K562 (cell line): ENCODE measurements around the gene CSNK1A1. TPM values are rescaled to one million over a fixed set of nuclear protein-coding genes. Genes with fewer than 3 reads are reported as not detected.
"Not testable (repeated sequence)": the region's sequence is repeated elsewhere in the genome, so short reads cannot be mapped to it uniquely, and the experiment has no call there.

ENCODE experiments used
- ATAC-seq: fragments of 200-7000 bp; cut with Tn5 transposase; 3 replicates; pipeline ENCODE4 v1.9.1; 2020; ENCODE audit warnings: moderate library complexity
- BruUV-seq: library from RNA; stranded (reverse); fragments of 400-500 nt; replicated peaks from 2 replicates; lab custom pipeline; 2021; lab: Mats Ljungman, UMichigan
- CTCF ChIA-PET: fragments of 300-600 bp; formaldehyde crosslinking; extraction: SDS; loops from one replicate; lab custom pipeline; 2021; ENCODE audit warnings: low intra/inter-chr PET ratio; lab: Yijun Ruan, JAX
- POLR2A ChIA-PET: fragments of 300-600, 350-650 bp; sonication (Branson Sonifier 250); formaldehyde crosslinking; extraction: SDS; loops from one replicate; lab custom pipeline; 2021; ENCODE audit warnings: antibody characterized with exemption, inconsistent platforms; lab: Yijun Ruan, JAX
- DNase-seq, 4 experiments: peaks; one replicate each; pipeline versions ENCODE4 v3.0.0 to v3.0.0-alpha.2; 2011 to 2018; ENCODE audit warnings: low spot score in 3 of 4, mixed read lengths in 3 of 4; ENCODE audit errors: extremely low read depth in 1 of 4
- FAIRE-seq: peaks from 2 replicates; lab custom pipeline; 2011; peaks lifted over from hg19 to GRCh38; lab: Jason Lieb, UNC
- H2AFZ ChIP-seq: 2 replicates; pipeline ENCODE4 v1.6.0; 2011; ENCODE audit warnings: low read depth, low read length, control low read depth, inconsistent platforms
- H3K27ac ChIP-seq: fragments of 200-600 bp; 3 replicates; pipeline ENCODE4 v1.8.0; 2011; ENCODE audit warnings: low read depth, mild to moderate bottlenecking, control low read depth, inconsistent platforms, low read length, moderate library complexity, mixed read lengths; ENCODE audit errors: extremely low read depth
- H3K27me3 ChIP-seq, 2 experiments: fragments of 300-600 bp in 1 of 2; 2 replicates in 1 of 2; 3 replicates in 1 of 2; pipeline versions ENCODE4 v1.6.0 to v1.8.0; 2011; ENCODE audit warnings: inconsistent platforms in 2 of 2, low read length in 2 of 2, mild to moderate bottlenecking in 1 of 2, mixed read lengths in 1 of 2, moderate library complexity in 1 of 2; ENCODE audit not compliant: control insufficient read depth in 2 of 2, insufficient read depth in 2 of 2
- H3K36me3 ChIP-seq: fragments of 300-600 bp; 3 replicates; pipeline ENCODE4 v1.8.0; 2011; ENCODE audit warnings: mild to moderate bottlenecking, low read length, inconsistent platforms; ENCODE audit not compliant: control insufficient read depth, insufficient read depth
- H3K4me1 ChIP-seq, 2 experiments: fragments of 200-600 bp in 1 of 2; replicated peaks in 1 of 2; 2 replicates in 1 of 2; 3 replicates in 1 of 2; pipeline versions ENCODE4 v1.5.1 to v1.8.0; 2011; ENCODE audit warnings: inconsistent platforms in 2 of 2, low read length in 2 of 2, mild to moderate bottlenecking in 1 of 2, mixed read lengths in 1 of 2, moderate library complexity in 1 of 2; ENCODE audit not compliant: control insufficient read depth in 2 of 2, insufficient read depth in 2 of 2
- H3K4me2 ChIP-seq: 2 replicates; pipeline ENCODE4 v1.6.1; 2011; ENCODE audit warnings: low read length, control low read depth, inconsistent platforms, mixed read lengths; ENCODE audit not compliant: insufficient read depth
- H3K4me3 ChIP-seq: fragments of 200-600 bp; sonication (generic), shearing (Covaris generic); 2 replicates; pipeline ENCODE4 v1.5.1; 2016; ENCODE audit warnings: control low read depth, inconsistent platforms
- H3K79me2 ChIP-seq: fragments of 200-600 bp; 3 replicates; pipeline ENCODE4 v1.8.0; 2011; ENCODE audit warnings: low read length, inconsistent platforms; ENCODE audit not compliant: control insufficient read depth, insufficient read depth
- H3K9ac ChIP-seq, 2 experiments: 2 replicates each; pipeline versions ENCODE4 v1.6.0 to v1.6.1; 2011; ENCODE audit warnings: low read depth in 2 of 2, low read length in 2 of 2, control low read depth in 1 of 2, inconsistent platforms in 1 of 2, mild to moderate bottlenecking in 1 of 2, mixed read lengths in 1 of 2; ENCODE audit not compliant: insufficient read depth in 1 of 2
- H3K9me1 ChIP-seq: one replicate; pipeline ENCODE4 v1.6.0; 2011; ENCODE audit warnings: inconsistent platforms, mild to moderate bottlenecking, low read length, moderate library complexity; ENCODE audit not compliant: control insufficient read depth, insufficient read depth
- H3K9me3 ChIP-seq: replicated peaks from 2 replicates; pipeline ENCODE4 v1.5.1; 2011; ENCODE audit warnings: low read depth, low read length, inconsistent platforms; ENCODE audit not compliant: control insufficient read depth, insufficient read depth
- H4K20me1 ChIP-seq: replicated peaks from 2 replicates; pipeline ENCODE4 v1.6.1; 2011; ENCODE audit warnings: low read length, inconsistent platforms, mixed read lengths; ENCODE audit not compliant: control insufficient read depth, insufficient read depth
- MTA1 ChIP-seq: fragments of 450-650 bp; IDR thresholded peaks from 2 replicates; pipeline ENCODE4 v1.6.1; 2017; ENCODE audit warnings: borderline replicate concordance
- STAT6 ChIP-seq: sonication (generic); formaldehyde crosslinking; IDR thresholded peaks from 2 replicates; pipeline ENCODE4 v1.8.1; 2023; ENCODE audit warnings: mild to moderate bottlenecking, missing genetic modification reagents
- YY1 ChIP-seq, 3 experiments: IDR thresholded peaks; 2 replicates each; pipeline ENCODE4 v1.6.1; 2011; ENCODE audit warnings: low read length in 2 of 3, mild to moderate bottlenecking in 2 of 3, moderate library complexity in 2 of 3, borderline replicate concordance in 1 of 3, control low read depth in 1 of 3, low read depth in 1 of 3; ENCODE audit not compliant: insufficient read depth in 3 of 3, insufficient replicate concordance in 2 of 3, control insufficient read depth in 1 of 3, insufficient read length in 1 of 3; ENCODE audit errors: extremely low read depth in 1 of 3
- ZNF696 ChIP-seq: fragments of 250-450 bp; sonication (Bioruptor Pico); conservative IDR thresholded peaks from 2 replicates; pipeline ENCODE4 v1.4.0; 2020; ENCODE audit warnings: mild to moderate bottlenecking, moderate library complexity
- WGBS: fragments of 100-300 bp; shearing (Covaris generic); methylation state at CpG from one replicate; pipeline ENCODE4 v1.1.6; 2016; ENCODE audit warnings: low coverage, mixed read lengths; ENCODE audit not compliant: insufficient coverage; ENCODE audit errors: missing lambda C conversion rate; 5-methylcytosine and 5-hydroxymethylcytosine counted together
- in situ Hi-C: fragments of 300-500 bp; cut with MboI; formaldehyde crosslinking; loops from 4 replicates; pipeline ENCODE4 v1.15.0; 2018; ENCODE audit warnings: inconsistent platforms, mixed read lengths
- intact Hi-C: fragments of 100-400 bp; cut with micrococcal nuclease; formaldehyde crosslinking; loops from 2 replicates; pipeline ENCODE4 v1.14.2; 2022
- polyA plus RNA-seq, 8 experiments: library from polyadenylated mRNA; depleted of rRNA in 4 of 8; stranded (reverse) in 5 of 8; unstranded in 3 of 8; fragments of >200 nt; fragmentation: Nextera tagmentation in 2 of 8; fragmentation: Illumina TruSeq in 1 of 8; extraction: Ambion mirVana in 2 of 8; extraction: Trizol in 1 of 8; gene quantifications; 2 replicates each; pipeline versions ENCODE4 v1.2.1 to v1.2.3, GENCODE V29; 2011 to 2014; ENCODE audit warnings: inconsistent platforms in 1 of 8, missing spikeins in 1 of 8
- total RNA-seq, 7 experiments: library from RNA; depleted of rRNA in 6 of 7; stranded (reverse); fragments of >200 nt in 6 of 7; fragmentation: Illumina TruSeq in 2 of 7; extraction: Trizol in 2 of 7; gene quantifications; 2 replicates each; pipeline versions ENCODE4 v1.2.1 to v1.2.3, GENCODE V29; 2011 to 2021; ENCODE audit warnings: low replicate concordance in 1 of 7

Gene CSNK1A1
- total and polyA plus RNA-seq, 9 of the 15 experiments (the other 6 are each of a cell fraction or from before 2014, with no cell fraction given), result 49.1 to 196 (median 154) TPM

- TF ChIP-seq STAT6 (CRISPR knock-in tag), result no peak
- no peak for TF ChIP-seq MTA1
- TF ChIP-seq YY1 (IDR thresholded peaks at IDR 0.05; ENCODE audit: borderline replicate concordance in 1 of 3, control insufficient read depth in 1 of 3, extremely low read depth in 1 of 3, insufficient read depth in 3 of 3, insufficient read length in 1 of 3, insufficient replicate concordance in 2 of 3, low read depth in 1 of 3, low read length in 2 of 3), result no peak
- no peak for TF ChIP-seq ZNF696 (CRISPR knock-in tag)
Observed at GRCh38 chr5:149514512-149514911, 36.7 kb downstream of the CSNK1A1 start (continued).

DNA sequence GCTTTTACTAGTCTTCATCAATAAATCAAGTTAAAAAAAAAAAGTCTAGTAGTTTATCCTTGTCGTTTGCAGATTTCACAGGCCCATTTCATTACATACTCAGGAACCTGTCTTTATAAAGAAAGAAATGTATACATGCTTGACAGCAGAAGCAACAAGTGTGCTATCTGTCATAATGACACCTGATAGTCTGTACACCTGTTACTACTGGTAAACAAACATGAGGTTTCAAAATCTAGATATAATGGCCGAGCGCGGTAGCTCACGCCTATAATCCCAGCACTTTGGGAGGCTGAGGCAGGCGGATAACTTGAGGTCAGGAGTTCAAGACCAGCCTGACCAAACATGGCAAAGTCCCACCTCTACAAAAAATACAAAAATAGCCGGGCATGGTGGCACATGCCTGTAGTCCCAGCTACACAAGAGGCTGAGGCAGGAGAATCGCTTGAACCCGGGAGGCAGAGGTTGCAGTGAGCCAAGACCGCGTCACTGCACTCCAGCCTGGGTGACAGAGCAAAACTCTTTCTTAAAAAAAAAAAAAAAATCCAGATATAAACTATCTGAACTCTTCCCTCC lies 37.8 kb downstream of the CSNK1A1 start:
- H3K27me3 ChIP-seq, BruUV-seq, intact Hi-C loops, H2AFZ ChIP-seq, H3K27ac ChIP-seq, H3K4me2 ChIP-seq, DNase-seq, H4K20me1 ChIP-seq, CTCF ChIA-PET, H3K9me3 ChIP-seq, H3K4me3 ChIP-seq, ATAC-seq, H3K9me1 ChIP-seq, FAIRE-seq, in situ Hi-C loops, H3K9ac ChIP-seq, POLR2A ChIA-PET, H3K4me1 ChIP-seq: not testable (repeated sequence)
- H3K36me3 ChIP-seq, result peaks cover 90% of the 10 kb centered on the region
- whole genome bisulfite sequencing, result 87% methylated on average over 9 of the region's 11 CpGs
- H3K79me2 ChIP-seq, result peaks cover 60% of the 10 kb centered on the region
